GM12891 (cell line): Measurements from ENCODE around the gene PTGR3.

Source experiments
- DNase-seq: peaks from one replicate; pipeline ENCODE4 v3.0.0; 2011; ENCODE audit warnings: low spot score; ENCODE audit not compliant: insufficient read length
- FAIRE-seq: peaks from 2 replicates; lab custom pipeline; 2011; peaks lifted over from hg19 to GRCh38; lab: Jason Lieb, UNC
- PAX5 ChIP-seq: IDR thresholded peaks from 2 replicates; pipeline ENCODE4 v1.6.1; 2011; ENCODE audit warnings: low read length, moderate library complexity, mild to moderate bottlenecking; ENCODE audit not compliant: insufficient read depth, severe bottlenecking
- POLR2A ChIP-seq: IDR thresholded peaks from 2 replicates; pipeline ENCODE4 v1.6.1; 2011; ENCODE audit warnings: low read depth, low read length, control low read depth
- POLR2AphosphoS5 ChIP-seq: IDR thresholded peaks from 2 replicates; pipeline ENCODE4 v1.6.1; 2011; ENCODE audit warnings: low read depth, low read length, control low read depth
- POU2F2 ChIP-seq: IDR thresholded peaks from 2 replicates; pipeline ENCODE4 v1.6.1; 2011; ENCODE audit warnings: low read depth, mild to moderate bottlenecking, control low read depth, low read length, moderate library complexity
- SPI1 ChIP-seq: IDR thresholded peaks from 2 replicates; pipeline ENCODE4 v1.6.1; 2011; ENCODE audit warnings: low read depth, low read length, control low read depth
- TAF1 ChIP-seq: IDR thresholded peaks from 2 replicates; pipeline ENCODE4 v1.6.1; 2011; ENCODE audit warnings: low read depth, low read length, control low read depth

PTGR3 gene

DNA sequence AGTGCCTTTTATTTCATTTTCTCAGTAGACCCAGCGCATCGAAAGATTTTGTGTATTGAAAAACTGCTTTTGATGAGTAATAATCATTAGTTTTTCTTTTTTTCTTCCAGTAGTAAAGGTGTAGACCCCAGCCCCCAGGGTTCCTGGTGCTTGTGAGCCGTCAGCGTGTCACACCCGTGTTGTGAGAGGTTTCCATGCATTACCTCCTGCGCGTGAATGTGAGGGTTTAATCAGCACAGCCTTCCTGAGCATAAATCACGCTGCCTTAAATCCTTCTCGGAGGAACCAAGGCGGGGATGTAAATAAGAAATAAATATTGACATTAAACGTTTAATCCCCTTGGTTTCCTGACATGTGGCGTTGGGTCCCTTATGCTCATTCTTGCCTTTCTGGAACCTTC is 26.0 kb upstream of the PTGR3 start:
- TF ChIP-seq PAX5: no peak
- TF ChIP-seq TAF1: no peak
- no peak for TF ChIP-seq POU2F2
- no peak for TF ChIP-seq SPI1
- TF ChIP-seq POLR2AphosphoS5: no peak
- no peak for TF ChIP-seq POLR2A

DNA sequence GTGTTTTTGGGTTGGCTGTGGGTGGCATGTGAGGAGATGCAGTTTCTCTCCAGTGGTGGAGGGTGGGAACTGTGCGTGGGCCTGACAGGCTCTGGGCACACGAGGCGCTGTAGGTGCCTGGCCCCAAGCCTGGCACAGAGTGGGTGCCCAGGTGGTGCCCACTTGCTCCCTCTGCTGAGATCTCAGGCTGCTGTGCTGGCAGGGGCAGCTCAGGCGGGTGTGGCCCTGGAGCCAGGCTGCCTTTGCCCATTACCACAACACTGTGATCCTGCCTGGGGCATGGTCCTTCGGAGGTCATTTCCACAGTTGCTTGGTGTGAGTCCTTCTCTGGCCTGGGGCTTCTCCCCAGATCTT is 22.1 kb upstream of the PTGR3 start:
- no peak for TF ChIP-seq TAF1
- TF ChIP-seq POU2F2: no peak
- no peak for TF ChIP-seq PAX5
- TF ChIP-seq SPI1: no peak
- no peak for TF ChIP-seq POLR2A
- TF ChIP-seq POLR2AphosphoS5: no peak
- no peak for DNase-seq
- FAIRE-seq: no peak

More for the DNA sequence above, 26.0 kb upstream of the PTGR3 start:
- DNase-seq (no peak), FAIRE-seq (no peak)

DNA sequence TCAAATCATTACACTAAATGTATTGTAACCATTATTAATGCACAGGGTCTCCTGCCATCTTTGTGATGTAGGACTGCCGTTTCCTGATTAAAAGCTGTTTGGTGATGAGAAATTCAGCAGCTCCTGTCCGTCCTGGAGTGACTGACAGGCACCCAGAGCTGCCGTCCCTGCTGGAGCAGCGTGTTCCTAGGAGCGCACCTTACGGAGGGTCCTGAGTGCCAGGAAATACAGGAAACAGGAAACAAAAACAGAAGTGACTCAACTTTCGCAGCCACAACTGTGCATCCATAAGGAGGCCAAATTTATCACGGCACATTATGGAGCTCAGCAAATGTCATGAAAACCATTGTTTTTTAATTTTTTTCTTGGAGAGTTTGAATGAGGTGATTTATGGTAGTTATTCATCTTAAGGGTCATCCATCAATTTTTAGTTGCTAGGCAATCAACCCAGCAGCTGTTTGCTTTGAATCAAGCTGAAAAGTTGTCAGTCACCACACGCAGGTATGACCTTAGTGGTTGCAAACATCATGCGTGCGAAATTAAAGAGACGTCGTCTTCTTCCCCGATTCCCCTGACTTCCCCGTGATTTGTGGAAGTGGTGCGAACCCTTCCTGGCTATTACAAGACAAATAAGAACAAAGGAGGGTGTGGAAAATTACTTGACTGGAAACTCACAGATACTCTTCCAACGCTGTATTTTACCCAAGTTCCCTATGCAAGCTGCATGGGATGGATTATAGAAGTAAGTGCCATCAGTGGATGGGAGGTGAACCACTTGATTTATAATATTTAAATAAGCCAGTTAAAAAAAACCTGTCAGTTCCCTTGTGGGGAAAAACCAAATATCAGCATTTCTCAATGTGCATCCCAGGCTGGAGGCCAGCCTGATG is 21.5 kb upstream of the PTGR3 start:
- TF ChIP-seq TAF1: no peak
- TF ChIP-seq POLR2AphosphoS5: no peak
- TF ChIP-seq POLR2A: no peak
- TF ChIP-seq POU2F2: no peak
- no peak for TF ChIP-seq SPI1
- no peak for TF ChIP-seq PAX5
- DNase-seq (no peak), FAIRE-seq (no peak)

DNA sequence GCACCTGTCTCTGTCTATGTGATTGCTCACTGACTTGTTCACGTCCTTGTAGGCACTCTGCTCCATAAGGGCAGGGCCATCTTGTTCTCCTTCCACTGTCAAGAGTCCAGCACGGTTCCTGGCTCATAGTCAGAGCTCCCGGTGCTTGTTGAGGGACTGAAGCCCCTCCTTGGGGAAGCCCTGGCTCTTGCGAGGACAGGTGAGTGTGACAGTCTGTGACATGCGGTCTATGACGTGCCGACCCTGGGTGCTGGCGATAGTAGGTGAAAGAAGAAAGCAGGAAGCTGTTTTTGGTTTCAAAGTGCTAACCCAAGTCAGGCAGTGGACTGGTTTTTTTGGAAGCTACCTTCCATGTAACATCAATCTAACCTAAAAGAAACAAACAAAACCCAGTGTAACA is 20.5 kb upstream of the PTGR3 start:
- TF ChIP-seq SPI1: no peak
- TF ChIP-seq PAX5: no peak
- TF ChIP-seq POLR2AphosphoS5: no peak
- TF ChIP-seq POU2F2: no peak
- TF ChIP-seq POLR2A: no peak
- no peak for TF ChIP-seq TAF1
- no peak for DNase-seq
- no peak for FAIRE-seq

DNA sequence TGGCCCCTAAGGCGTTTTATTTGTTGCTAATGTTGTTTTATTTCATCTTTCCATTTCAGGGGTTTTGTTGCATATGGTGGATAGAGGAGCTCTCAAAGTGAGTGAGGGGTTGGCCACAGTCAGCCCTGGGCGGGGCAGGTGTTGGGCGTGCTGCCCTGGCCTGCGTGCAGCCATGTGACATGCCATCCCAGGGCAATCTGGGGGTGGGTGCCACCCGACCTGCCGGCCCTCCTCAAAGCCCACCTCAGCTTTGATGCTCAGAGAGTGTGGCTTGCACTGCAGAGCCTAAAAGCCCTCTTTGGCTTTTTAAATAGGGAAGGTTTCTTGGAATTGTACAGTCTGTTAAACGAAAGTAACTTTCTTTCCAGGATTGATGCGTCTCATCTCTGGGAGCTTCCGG is 20.0 kb upstream of the PTGR3 start:
- no peak for TF ChIP-seq POU2F2
- no peak for TF ChIP-seq POLR2AphosphoS5
- TF ChIP-seq POLR2A: no peak
- no peak for TF ChIP-seq TAF1
- DNase-seq (no peak), FAIRE-seq (no peak)

DNA sequence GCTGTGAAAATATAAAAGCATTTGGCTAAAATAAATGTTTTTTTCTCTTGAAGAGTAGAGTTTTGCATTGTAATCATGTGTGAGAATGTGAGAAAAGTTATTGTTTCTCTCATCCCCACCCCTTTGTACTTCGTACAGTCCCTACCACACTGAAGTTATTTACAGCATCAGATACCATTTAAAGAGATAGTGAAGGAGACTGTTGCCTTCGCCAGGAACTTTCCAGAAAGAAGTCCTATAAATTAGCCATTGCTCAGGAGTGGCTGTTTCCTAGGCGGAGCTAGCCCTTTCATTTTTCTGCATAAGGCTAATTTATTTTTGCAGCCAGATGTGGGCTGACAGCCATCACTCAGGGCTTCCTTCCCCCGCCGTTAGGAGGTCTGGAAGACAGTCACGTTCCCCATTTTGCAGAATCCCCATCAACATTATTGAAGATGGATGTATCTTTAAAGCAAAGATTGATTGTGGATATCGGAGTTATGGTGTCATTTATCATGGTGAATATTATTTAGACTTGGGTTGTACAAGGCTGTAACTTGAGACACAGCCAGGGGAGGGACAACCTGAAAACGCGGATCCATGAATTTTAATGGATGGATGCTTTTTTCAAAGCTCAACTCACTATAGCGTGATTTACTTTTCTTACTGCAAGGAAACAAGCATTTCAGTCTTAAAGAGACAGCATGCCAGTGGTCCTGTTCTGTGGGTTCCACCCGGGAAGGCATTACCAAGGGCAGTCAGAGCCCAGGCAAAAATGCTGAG is 18.8 kb upstream of the PTGR3 start:
- DNase-seq (no peak), FAIRE-seq (no peak)
- TF ChIP-seq POLR2AphosphoS5 (no peak), PAX5 (no peak)

DNA sequence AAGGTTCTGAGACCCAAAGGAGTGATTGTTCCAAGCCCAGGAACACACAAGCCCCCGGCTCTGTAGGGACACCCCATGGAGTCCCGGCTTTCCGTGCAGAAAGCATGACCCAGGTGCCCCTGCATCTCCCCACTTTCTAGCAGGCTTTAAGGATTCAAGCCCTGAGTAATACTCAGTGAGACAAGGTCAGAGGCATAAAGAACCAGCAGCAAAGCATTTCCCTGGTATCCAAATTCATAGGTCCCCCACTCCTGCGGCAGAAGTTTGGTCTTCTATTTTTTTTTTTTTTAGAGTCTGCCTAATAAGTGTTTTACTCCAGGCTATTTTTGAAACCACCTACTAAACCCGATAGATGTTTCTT is 18.0 kb upstream of the PTGR3 start:
- FAIRE-seq (no peak), DNase-seq (no peak)
- no peak for TF ChIP-seq POLR2A
- no peak for TF ChIP-seq POU2F2
- TF ChIP-seq TAF1: no peak
- no peak for TF ChIP-seq POLR2AphosphoS5

DNA sequence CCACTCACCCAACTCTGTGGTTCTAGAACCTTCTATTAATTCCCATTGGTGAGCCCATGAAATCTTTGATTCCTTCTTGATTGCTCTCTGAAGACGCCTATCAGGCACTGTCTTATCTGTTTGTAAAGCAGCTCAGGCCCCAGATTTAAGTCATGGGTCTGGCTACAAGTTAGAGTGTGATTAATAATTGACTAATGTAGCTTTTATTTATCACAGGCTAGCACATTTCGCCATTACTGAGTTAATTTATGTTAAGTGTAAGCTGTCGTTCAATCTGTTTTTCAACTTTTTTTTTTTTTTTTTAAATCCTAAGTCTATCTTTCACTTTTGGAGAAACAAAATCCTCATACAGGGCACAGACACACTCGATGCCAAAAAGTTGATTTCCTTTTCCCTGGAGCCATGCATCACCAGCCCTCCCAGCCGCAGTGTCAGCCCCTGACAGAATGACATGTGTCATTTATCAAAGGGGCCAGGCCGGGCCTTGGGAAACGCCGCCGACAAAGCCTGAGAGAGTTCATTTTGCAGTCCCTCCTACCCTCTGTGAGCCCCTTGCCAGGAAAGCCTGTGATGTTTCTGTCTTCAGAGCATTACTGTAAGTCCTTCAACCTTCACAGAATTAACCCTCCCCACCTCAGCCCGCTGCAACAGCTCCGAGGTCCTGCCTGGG is 17.5 kb upstream of the PTGR3 start:
- DNase-seq (no peak), FAIRE-seq (no peak)
- TF ChIP-seq POU2F2 (no peak), PAX5 (no peak), TAF1 (no peak), POLR2A (no peak), POLR2AphosphoS5 (no peak), SPI1 (no peak)

DNA sequence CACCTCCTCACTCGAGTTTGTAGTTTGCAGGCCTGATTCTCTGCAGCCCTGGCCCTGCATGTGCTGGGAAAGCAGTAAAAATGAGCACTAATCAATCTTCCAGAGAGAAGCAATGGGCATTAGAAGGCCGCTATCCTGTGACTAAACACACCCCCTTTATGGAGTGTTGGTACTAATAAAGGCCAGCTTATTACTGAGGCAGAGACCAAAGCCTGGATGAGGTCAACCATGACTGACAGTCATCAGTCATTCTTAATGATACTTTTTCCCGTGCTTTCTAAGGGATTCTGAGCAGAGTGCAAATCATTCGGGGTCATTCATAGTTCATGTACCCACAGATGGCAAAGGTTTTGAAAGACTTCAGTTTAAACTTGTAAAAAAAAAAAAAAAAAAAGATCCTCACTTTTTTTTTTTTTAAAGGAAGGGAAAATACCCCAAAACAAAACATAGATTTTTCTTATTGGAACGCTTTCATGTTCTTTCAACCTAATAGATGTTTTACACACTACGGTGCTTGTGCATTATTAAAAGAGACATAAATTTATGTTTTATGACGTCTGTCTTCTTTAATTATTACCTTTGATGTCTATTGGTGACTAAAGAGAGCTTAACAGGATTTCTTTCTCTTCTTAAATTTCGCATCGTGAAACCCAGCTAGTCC is 14.9 kb upstream of the PTGR3 start:
- no peak for DNase-seq

More for the DNA sequence above, 14.9 kb upstream of the PTGR3 start:
- no peak for TF ChIP-seq POLR2A
- no peak for TF ChIP-seq TAF1
- TF ChIP-seq POLR2AphosphoS5: no peak
- TF ChIP-seq PAX5: no peak
- TF ChIP-seq POU2F2: no peak
- no peak for TF ChIP-seq SPI1
- FAIRE-seq: no peak
